GM19452 (cell line): ENCODE data around the gene ASXL1.
A peak's percentile ranks its signal among the peaks of the same experiment; 100 is the strongest.
"Not testable (repeated sequence)": the region's sequence is repeated elsewhere in the genome, so short reads cannot be mapped to it uniquely, and the experiment has no call there.

Experiments used
- ATAC-seq: cut with Tn5 transposase; IDR thresholded peaks from one replicate; pipeline ENCODE4 v1.9.1; 2021; ENCODE audit not compliant: unreplicated experiment

The ASXL1 gene

GRCh38 chr20:32357869-32358631, at the start of gene ASXL1:
Gene ASXL1 (plus strand): TSS chr20:32358331. CDS start chr20:32358776, 445 bp downstream.
- peak; percentile 70 for ATAC-seq

- no peak for ATAC-seq
These were observed 45.3 kb upstream of the ASXL1 start for GRCh38 chr20:32312718-32313424.

GRCh38 chr20:32314768-32315167, 43.4 kb upstream of the ASXL1 start:
- no peak for ATAC-seq

GRCh38 chr20:32315399-32315798, 42.7 kb upstream of the ASXL1 start:
- no peak for ATAC-seq

GRCh38 chr20:32315891-32316290, 42.2 kb upstream of the ASXL1 start:
- no peak for ATAC-seq

- ATAC-seq = no peak
These were observed 41.5 kb upstream of the ASXL1 start for GRCh38 chr20:32316667-32317066.

GRCh38 chr20:32319100-32319499, 39.0 kb upstream of the ASXL1 start:
- no peak for ATAC-seq

GRCh38 chr20:32320305-32320704, 37.8 kb upstream of the ASXL1 start:
- ATAC-seq = no peak

- ATAC-seq = no peak
These were observed 36.7 kb upstream of the ASXL1 start for GRCh38 chr20:32321390-32321789.

- ATAC-seq = not testable (repeated sequence)
These were observed 35.9 kb upstream of the ASXL1 start for GRCh38 chr20:32322260-32322659.

GRCh38 chr20:32323761-32324160, 34.4 kb upstream of the ASXL1 start:
- ATAC-seq = not testable (repeated sequence)

GRCh38 chr20:32325706-32326503, 32.2 kb upstream of the ASXL1 start:
- no peak for ATAC-seq

GRCh38 chr20:32326504-32326845, 31.7 kb upstream of the ASXL1 start:
- ATAC-seq = no peak

- ATAC-seq = no peak
These were observed 30.9 kb upstream of the ASXL1 start for GRCh38 chr20:32327087-32327681.

- no peak for ATAC-seq
These were observed 28.1 kb upstream of the ASXL1 start for GRCh38 chr20:32329817-32330554.

- ATAC-seq = no peak
These were observed 27.6 kb upstream of the ASXL1 start for GRCh38 chr20:32330555-32330897.

GRCh38 chr20:32332614-32333013, 25.5 kb upstream of the ASXL1 start:
- ATAC-seq = peak; percentile 9

- peak; percentile 65 for ATAC-seq
These were observed 24.7 kb upstream of the ASXL1 start for GRCh38 chr20:32333181-32333987.

GRCh38 chr20:32333988-32334885, 23.9 kb upstream of the ASXL1 start:
- ATAC-seq = peak; percentile 6
